Dermis blood vessel endothelial cell (primary cell): ENCODE results near the gene OTOR. TPM values are rescaled to one million over a fixed set of nuclear protein-coding genes. Genes with fewer than 3 reads are reported as not detected.

Experiments used
- DNase-seq: peaks from one replicate; pipeline ENCODE4 v3.0.0; 2010
- total RNA-seq: library from RNA; depleted of rRNA; stranded (reverse); fragments of >200 nt; gene quantifications from 2 replicates; pipeline ENCODE4 v1.2.3, GENCODE V29; 2014

The OTOR gene, protein sequence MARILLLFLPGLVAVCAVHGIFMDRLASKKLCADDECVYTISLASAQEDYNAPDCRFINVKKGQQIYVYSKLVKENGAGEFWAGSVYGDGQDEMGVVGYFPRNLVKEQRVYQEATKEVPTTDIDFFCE
- total RNA-seq, result not detected in 2 replicates

DNA sequence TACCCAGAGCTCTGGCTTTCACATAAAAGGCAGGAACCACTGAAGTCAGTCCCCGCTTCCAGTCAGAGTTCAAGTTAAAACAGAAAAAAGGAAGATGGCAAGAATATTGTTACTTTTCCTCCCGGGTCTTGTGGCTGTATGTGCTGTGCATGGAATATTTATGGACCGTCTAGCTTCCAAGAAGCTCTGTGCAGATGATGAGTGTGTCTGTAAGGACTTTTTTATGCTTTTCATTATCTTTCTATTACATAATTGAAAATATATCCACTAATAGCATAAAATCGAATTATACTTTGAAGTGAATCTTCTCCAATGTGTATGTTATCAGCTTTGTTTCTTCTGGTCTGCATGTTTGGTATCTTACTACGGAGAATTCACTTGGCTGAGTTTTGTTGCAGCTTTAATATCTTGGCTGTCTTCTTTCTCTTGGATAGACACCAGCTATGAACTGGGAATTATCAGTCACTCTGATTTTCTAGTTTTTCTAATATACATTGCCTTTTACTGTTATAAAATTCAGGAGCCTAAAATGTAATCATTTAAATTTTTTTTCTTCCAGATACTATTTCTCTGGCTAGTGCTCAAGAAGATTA, at the start of gene OTOR:
TSS of gene OTOR (plus strand) at position 51 of the 593 bp plus-strand sequence. CDS start at position 95, 44 bp downstream.
- DNase-seq, result no peak

DNA sequence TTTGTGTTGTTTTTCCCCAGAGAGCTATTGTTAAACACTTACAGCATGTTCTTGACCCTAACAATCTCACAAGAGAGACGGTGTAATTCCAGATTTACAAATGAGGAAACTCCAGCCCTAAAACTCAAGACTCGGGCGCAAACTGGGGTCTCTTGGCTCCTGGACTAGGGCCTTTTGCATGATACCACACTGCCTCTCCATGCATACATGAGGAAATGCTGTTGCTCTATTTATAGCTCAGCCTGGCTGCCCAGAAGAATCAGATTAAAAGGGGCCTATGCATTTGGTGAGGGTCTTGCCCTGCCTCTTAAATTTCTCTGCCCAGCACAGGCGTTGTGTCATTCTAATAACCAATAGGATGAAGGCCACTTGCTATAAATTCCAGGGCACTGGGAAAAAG, 48.9 kb upstream of the OTOR start:
- DNase-seq, result no peak

DNA sequence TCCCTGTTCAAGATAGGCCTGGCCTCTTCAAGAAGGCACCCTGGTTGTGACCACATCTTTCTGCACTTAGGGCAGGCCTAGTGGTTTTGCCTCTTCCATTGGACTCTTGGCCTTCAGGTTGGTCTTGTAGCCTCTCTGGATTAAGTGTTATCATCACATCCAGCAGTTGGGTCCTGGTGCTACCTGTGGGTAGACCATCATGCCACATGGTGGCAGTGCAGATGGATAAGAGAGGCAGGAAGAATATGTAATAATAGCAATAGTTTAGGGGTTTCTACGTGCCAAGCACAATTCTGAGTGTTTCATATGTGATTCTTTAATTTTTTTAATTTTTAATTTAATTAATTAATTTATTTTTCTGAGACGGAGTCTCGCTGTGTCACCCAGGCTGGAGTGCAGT, 46.9 kb upstream of the OTOR start:
- peak; percentile 18 for DNase-seq

DNA sequence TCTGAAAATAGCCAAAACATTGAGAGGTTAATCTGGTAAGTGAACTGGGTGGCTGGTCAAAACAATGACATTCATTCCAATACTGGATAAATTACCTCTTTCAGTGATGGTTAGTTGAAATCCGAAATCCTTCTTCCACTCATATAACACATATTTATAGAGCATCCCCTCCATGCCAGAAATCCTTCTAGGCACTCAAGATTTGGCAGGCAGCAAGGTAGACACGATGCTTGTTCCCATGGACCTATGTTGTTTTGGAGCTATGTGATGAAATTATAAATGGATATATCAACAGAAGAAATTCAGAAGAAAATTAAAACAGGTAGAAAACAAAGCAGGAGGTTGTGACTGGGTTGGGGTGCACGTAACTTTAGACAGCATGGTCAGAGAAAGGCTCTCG, 44.6 kb upstream of the OTOR start:
- no peak for DNase-seq

DNA sequence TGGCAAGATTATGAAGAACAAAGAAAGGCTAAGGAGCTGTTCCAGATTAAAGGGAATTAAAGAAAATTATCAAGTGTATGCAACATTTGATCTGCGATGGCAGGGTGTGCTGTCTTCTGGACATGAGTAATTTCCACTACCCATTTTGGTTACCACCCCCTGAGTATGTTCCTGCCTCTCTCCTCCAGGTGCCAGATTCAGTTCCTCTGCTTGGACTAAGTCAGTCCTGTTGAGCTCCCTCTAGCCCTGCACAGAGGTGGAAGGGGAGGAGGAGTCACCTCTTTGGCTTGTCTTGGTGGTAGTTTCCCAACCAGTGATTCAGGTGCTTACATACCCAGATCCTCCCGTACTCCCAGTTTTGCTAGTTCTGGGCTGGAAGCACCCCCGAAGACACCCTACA, 40.5 kb upstream of the OTOR start:
- no peak for DNase-seq

DNA sequence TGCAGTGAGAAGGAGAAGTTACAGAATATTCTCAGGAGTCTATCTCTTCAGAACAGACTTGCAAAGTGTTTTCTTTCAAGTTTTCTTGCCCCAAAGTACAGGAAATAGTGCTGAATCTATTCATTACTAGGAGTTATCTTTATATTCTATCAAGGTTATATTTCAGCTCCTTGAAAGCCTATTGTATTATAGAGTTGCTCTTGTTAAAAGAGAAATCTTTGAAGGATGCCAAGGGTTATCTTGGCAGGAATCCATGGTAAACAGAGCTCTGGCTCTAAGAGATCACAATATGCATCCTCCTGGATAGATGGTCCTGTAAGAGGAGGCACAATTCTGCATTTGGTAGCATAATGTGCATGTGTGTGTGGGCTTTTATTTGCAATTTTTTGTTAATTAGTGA, 39.6 kb upstream of the OTOR start:
- peak; percentile 4 for DNase-seq

DNA sequence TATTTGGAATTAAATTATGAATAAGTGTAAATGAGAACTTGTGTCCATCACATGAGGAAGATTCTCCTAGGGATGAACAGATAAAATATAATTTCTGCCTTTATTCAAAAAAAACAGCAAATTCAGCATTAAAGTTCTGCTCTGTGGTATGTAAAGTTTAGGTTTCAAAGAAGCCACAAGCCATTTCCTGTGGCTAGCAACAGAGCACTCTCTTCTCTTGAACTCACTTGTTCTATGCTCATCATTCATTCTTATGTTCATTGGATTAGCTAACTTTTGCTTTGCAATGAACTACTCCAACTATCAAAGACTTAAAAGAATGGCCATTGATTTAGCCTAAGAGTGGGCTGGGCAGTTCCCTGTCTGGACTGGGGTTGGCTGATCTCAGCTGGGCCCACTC, 39.1 kb upstream of the OTOR start:
- DNase-seq, result no peak

DNA sequence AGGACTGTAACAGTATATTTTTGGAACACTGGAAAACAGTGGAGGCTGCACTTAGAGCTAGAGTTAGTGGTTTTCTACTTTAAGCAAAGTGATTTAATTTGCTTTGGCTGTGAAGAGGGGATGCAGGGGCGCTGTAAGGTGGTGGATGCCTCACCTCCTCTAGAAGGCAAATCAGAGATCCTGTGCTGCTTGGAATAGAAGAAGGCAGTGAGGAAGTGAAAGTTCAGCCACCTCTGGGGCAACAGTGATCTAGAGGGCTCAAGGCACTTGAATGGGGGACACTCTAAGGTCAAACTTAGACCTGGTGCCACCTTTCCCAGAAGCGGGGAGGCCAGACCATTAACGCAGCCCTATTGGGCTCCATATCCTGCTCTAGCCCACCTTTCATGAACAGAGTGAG, 37.4 kb upstream of the OTOR start:
- no peak for DNase-seq

DNA sequence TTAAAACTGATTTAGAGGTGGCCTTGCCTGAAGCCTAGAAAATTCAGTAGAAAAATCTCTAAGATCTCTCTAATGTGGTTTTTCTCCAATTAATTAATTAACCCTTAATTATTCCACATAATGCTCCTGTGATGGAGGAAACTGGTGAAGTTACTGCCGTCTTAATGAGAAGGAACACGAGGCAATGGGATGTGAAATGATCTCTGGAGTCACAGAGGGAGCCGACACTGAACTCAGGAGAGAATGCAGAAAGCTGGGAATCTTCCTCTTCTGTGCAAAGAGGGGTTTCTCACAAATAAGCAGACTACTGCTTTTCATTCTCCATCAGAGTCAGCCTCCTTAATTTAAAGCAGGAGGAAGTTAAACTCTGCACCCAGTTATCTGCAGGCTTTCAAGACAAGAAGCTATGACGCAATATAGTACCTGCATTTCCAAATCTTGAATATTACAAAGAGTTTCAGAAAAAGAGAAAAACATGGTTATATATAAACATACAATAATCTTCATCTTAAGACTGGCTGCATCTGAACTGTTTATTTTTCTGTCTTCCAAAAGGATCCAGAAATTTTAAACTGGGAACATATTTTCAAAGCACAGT, 36.4 kb upstream of the OTOR start:
- no peak for DNase-seq

DNA sequence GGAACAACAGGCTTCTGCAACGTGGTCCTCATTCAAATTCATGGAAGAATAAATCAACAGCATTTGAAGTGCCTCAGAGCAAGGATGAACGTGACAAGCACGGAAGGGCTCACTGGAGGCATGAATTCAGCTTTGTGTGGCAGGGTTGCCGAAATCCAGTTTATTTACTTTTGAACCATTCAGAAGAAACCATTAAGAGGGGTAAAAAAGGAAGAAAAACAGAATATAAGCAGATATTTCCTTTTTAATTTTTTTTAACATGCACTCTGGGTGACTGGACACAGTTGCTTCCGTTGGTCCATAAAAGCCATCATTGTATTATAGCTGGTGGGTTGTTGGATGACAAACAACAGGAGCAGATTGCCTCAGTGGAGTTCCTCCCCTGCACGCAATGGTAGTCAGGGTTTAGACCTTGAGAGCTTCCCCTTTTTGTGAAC, 35.6 kb upstream of the OTOR start:
- DNase-seq, result no peak

DNA sequence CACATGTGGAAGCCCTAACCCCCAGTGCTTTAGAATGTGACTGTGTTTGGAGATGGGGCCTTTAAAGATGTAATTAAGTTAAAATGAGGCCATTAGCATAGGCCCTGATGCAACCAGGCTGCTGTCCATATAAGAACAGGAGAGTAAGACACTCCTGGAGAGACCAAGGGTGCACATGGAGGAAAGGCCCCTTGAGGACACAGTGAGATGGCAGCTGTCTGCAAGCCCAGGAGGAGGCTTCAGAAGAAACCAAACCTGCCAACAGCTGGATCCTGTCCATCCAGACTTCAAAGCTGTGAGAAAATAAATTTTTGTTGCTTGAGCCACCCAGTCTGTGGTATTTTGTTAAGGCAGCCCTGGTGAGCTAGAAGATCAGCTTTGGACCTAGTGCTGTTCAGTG, 35.1 kb upstream of the OTOR start:
- DNase-seq, result no peak

DNA sequence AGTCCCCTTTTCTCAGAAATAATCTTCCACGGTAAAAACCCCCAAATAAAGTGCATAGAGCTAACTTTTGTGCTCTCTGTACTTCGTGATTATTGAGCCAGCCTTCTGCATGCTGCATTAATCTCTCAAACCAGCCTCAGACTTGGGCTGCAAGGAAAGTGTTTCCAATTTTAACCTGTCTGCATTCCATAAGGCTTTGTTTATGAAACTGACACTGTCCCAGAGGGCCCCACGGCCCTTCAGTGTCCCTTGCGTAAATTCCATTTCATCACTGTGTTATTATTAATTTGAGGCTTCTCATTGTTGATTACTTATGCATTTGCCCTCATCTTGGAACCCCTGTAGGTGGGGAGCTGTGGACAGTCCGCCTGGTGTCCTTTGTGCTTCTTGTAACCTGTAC, 33.9 kb upstream of the OTOR start:
- no peak for DNase-seq

DNA sequence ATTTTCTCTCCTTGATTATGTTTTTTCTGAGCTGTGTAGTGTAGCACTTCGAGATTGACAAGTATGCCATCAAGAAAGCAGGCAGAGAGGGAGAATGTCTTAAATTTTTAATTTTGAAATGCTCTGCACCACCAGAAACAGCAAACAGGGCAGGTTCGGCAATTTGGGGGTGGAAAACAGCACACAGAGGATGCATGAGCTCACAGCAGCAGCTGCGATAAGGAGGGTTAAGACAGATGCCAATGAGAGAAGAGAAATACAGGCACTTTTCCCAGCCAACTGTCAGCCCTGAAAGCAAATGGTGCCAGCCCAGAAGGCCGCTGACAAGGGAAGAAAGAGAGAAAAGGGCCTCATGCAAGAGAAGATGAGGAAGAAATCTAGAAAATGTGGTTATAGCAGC, 33.4 kb upstream of the OTOR start:
- DNase-seq, result no peak

DNA sequence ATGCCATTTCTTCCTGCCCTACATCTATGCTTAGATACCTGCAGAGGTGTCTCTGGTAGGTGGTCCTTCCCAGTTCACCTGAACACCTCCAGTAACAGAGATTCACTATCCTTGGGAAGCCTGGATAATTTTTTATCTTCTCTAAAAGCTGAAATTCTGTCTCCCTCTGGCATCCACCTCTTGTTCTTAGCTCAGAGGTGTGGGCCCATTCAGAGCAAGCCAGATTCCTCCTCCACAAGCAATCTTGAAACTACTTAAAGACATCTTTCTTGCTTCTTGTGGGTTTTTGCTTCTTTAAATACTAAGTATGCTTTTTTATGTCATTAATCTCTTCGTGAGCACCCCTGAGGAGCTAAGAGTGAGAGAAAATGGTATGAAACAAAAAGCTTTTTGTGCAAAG, 28.7 kb upstream of the OTOR start:
- no peak for DNase-seq

DNA sequence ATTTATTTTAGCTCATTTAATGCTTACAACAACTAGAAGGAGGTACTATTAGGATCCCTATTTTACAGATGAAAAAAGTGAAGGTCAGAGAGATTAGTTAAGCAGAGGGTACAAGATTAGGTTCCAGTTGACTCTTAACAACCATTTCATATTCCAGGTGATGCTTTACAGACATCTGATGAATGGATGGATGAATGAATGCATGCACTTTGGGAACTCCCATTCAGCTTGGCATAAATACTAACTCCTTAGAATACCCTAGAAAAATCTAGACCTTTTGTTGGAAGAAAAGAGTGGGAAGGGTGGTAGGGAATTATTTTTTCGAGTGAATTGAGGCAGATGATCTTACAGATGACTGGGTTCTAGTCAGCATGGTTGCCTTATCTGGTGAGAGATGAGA, 19.1 kb upstream of the OTOR start:
- no peak for DNase-seq

DNA sequence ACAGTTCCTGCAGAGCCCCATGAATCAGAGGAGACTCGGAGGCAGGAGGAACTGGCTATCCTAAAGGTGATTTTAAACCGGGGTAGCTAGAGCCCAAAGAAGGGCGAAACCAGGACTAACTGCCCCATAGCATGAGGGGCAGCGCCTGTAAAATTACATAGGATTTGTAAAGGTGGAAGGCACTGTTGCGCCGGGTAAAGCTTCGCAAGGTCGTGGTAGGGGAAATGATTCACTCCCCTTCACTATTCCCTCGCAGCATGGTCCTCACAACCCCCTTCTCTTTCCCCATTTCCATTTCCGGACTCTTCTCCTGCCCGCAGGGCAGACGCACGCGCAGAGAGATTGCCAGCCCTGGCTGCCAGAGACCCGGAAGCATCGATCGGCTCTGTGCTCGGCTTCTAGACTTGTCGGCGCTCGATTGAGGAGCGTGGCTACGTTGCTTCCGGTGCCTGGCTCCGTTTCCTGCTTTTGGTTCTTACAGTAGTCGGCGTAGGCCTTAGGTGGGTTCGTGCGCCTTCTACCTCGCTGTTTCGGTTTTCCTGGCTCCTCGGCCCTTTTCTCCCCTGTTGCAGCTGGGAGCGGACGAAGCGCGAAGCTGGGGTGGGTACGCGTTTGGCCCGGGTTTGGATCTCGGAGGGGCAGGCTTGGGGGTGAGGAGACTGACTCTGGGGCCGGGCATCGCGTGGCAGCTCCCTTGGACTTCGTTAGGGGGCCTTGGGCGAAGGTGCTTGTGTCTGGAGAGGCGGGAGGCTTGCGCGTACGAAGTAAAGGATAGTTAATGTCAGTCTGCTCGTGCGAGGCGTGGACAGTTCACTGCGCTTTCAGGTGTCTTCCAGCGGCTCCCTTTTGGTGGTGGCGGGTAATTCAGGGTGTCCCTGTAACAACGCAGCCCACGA, 18.3 kb upstream of the OTOR start, which contains the start of gene SNRPB2:
TSS of gene SNRPB2 (plus strand) at position 462 of the 896 bp plus-strand sequence. CDS start 1,677 bp downstream, outside the sequence.
- peak; percentile 97 for DNase-seq

DNA sequence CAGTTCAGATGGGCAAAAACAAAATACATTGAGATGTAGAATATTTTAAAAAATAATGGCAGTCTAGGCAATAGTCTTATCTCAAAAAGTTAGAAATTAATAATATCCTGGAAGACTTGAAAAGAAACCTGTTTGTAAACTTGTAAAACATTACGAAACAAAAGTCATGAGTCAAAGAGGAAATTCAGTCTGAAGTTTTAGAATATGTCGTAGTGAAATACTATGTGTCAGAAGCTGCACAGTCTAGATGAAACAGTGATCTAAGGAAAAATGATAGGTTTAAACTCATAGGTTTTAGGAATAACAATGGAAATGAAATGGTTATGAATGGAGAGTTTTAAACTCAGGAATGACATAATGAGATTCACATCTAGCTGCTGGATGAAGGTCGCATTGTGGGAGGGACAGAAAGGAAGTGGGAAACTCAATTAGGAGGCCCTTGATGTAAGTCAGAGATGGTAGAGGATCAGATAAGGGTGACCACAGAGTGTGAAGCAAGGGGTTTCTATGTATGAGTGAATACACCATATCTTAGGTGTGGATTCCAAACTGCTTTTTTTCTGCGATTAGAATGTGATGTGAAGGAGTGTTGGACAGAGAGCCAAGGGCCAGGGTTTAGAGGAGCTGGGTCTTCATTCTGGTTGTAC, 15.5 kb upstream of the OTOR start:
- no peak for DNase-seq

DNA sequence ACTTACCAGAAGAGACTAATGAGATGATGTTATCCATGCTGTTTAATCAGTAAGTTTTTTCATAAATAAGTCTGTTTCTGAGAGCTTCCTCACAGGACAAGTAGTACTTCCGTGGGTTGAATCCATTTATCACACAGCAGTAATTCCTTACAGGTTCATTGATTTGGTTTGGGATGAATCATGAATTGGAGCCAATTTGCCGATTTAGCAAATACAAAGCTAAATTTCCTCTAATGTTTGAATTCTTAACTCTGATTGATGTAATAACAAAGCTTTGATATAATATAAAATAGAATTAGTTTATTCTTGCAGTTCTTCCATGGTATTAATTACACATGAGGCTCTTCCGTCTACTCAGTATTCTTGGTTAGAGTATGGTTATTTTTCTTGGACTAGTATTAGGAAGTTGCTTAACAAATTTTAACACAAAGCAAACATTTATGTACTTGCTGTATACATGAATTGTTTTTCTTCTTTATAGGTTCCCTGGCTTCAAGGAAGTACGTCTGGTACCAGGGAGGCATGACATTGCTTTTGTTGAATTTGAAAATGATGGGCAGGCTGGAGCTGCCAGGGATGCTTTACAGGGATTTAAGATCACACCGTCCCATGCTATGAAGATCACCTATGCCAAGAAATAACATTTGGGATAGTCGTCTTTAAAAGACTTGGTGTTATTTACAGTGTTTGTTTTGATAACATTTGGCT, 7.6 kb upstream of the OTOR start:
- no peak for DNase-seq

DNA sequence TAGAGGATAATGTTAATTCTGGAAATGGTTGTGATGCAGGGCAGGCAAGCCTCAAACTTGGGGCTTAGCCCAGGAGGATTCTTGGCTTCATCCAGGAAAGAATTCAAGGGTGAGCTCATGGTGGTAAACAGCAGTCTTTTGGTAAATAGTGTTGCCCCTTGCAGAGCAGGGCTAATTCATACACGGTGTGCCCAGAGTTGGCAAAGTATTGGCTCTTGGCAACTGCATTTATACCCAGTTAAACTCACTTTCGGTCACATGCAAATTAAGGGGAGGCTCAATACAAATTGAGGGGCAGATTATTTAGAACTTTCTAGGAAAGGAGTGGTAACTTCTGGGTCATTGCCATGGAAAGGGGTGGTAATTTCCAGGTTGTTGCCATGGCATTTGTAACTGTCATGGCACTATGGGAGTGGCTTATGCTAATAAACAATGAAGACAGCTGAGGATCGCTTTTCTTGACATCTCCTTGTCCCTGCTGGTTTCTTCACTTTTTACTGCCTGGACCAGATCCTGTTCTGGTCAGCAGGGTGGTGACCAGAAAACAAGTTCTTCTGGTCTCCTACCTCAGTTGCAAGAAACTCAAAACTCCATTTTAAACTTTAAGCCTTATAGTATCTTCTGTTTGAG, 3.9 kb upstream of the OTOR start:
- DNase-seq, result no peak

DNA sequence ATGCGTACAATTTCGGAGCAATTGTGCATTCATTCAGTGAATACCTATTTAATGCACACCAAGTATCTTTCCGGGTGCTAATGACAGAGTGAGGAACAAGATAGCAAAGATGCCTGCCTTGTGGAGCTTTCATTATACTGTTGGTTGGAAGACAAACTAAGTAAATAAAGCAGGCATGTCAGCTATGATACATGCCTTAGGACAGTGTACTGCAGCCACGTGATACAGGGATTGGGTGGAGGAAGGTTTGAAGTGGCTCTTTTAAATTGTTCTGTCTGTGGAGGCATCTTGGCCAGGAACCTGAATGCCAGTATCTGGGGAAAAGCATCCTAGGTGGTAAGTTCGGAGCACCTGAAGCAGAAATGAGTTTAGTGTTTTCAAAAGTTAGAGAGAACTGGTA, 3.0 kb upstream of the OTOR start:
- DNase-seq, result no peak

DNA sequence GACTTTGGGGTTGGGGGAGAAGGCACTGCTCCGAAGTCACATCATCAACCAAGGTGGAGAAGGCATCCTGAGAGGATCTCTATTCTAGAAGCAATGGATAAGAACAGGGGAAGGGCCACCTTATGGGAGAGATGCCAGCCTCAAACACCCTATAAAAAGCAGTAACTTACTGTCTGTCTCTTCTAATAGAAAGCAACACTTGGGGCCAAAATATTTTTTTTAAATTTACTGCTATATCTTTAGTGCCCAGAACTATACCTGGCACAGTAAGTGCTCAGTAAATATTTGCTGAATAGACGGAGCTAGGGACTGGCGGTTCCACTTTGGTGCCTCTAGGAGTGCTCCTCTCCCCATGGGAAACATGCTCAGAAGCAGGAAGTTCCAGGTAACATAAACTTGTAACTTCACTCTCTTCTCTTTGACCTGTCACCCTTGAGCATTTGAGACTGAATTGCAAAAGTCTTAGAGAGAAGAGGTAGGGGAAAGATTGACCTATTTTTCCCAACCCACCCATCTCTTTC, 807 bp upstream of the OTOR start:
- no peak for DNase-seq

DNA sequence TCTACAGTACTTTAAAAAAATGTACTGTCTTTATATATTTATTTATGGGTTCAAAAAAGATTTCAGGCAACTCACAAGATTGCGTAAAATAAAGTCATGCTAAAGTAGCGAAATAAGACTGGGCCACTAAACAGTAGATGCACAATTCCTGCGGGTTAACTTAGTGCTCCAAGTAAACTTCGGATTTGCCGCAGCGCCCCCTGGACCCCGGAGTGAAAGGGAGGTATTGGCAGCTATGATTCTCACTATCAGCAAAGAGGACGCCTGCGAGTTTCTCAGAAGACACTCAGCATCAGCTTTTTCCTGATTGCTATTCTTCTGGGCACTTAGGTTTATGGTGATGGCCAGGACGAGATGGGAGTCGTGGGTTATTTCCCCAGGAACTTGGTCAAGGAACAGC, 1.4 kb downstream of the OTOR start:
- DNase-seq, result peak; percentile 3
